ENCODE results near the gene TBXT.
A peak's percentile ranks its signal among the peaks of the same experiment; 100 is the strongest.
"Not testable (repeated sequence)": the region's sequence is repeated elsewhere in the genome, so short reads cannot be mapped to it uniquely, and the experiment has no call there.

The TBXT gene

DNA sequence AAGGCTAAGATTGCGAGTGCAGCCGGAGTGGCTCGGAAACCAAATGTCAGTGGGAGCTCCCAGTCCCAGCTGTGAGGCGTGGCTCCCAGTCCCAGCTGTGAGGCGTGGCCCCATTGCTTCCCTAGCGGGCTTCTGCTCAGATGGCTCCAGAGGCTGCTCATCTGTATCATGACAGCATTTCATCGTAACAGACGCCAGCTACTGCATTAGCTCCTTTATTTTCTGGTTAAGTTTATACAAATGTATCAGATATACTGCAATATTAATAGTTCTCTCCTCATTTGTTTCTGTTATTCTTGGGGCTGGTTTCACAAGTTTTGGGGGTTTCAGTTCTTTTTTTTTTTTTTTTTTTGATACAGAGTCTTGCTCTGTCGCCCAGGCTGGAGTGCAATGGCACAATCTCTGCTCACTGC lies 34.7 kb upstream of the TBXT start:
- Histone ChIP-seq H3K4me3 (no peak overlapping the region), H3K27me3 (no peaks in the 10 kb centered on the region), H3K9ac (no peak overlapping the region), H3K9me3 (replicated peaks in 1 of 11) (no peaks in the 10 kb centered on the region), H3K36me3 (no peaks in the 10 kb centered on the region), H3K27ac (peak overlapping the region in 5 of 11 experiments; percentile 19 to 42 (median 30); a peak in 7 of 22 replicates), H3K4me1 (peaks cover 10 to 26% (median 20%) of the 10 kb centered on the region in 10 experiments; a peak in 19 of 20 replicates), H4K20me1 (no peaks in the 10 kb centered on the region), H3K4me2 (peak overlapping the region; percentile 15 to 68 (median 50))
- no peak for TF ChIP-seq Cebpa-rat (IDR thresholded peaks at IDR 0.05)

DNA sequence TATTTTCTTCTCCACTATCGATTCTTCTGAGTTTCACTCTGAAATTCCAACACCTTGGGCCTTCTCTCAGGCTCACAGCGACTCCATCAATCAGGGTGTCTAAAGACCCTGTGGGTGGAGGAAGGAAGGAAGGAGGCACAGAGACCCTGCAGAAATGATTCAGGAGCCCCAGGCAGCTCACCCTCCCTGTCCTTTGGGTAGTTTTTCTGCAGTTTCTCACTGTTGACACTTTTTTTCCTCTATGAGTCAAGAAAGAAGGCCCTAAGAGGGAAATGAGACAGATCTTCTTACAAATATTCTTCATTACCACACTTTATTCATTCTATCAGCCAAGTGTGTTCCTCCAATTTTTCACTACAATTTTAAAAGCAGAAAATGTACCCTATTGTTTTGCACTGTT lies 34.2 kb upstream of the TBXT start:
- H3K27ac ChIP-seq = peak overlapping the region in 7 of 11 experiments; percentile 15 to 42 (median 30); a peak in 10 of 22 replicates
- no peaks in the 10 kb centered on the region for H4K20me1 ChIP-seq
- no peaks in the 10 kb centered on the region for H3K36me3 ChIP-seq
- H3K9me3 ChIP-seq (replicated peaks in 1 of 11) = no peaks in the 10 kb centered on the region
- H3K4me1 ChIP-seq = peaks cover 10 to 26% (median 20%) of the 10 kb centered on the region in 10 experiments; a peak in 19 of 20 replicates
- H3K27me3 ChIP-seq = no peaks in the 10 kb centered on the region
- no peak for TF ChIP-seq Cebpa-rat (IDR thresholded peaks at IDR 0.05)
- no peak overlapping the region for H3K9ac ChIP-seq
- no peak overlapping the region for H3K4me3 ChIP-seq
- H3K4me2 ChIP-seq = peak overlapping the region; percentile 15 to 68 (median 47)

DNA sequence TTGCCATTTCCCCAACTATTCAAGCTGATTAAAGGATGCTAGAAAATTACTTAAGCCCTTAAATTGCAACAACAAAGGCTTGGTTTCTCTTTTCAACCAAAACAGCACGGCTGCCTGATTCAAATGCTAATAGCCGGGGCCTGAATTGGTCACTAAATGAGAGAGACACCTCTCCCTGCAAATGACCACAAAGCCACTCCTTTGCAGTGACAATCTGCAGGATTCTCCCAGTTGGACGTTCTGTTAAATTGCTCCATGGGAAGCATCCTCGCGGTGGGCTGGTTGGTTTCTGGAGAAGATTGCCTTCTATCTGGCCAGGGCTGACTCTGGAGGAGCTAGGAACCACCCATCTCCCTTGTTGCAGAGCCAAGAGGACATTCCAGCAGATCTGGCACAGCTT lies 29.7 kb upstream of the TBXT start:
- H3K27ac ChIP-seq = no peak overlapping the region
- no peak for TF ChIP-seq Cebpa-rat (IDR thresholded peaks at IDR 0.05)

GRCh38 chr6:166195860-166196238 lies 28.2 kb upstream of the TBXT start:
- H3K27ac ChIP-seq = no peak overlapping the region
- H3K9me3 ChIP-seq (replicated peaks in 1 of 11) = no peaks in the 10 kb centered on the region
- H3K36me3 ChIP-seq = no peaks in the 10 kb centered on the region
- no peak overlapping the region for H3K9ac ChIP-seq
- no peak overlapping the region for H3K4me3 ChIP-seq
- peaks cover 0 to 18% (median 11%) of the 10 kb centered on the region in 10 experiments; a peak in 13 of 20 replicates for H3K4me1 ChIP-seq
- no peaks in the 10 kb centered on the region for H4K20me1 ChIP-seq
- no peak for TF ChIP-seq Cebpa-rat (IDR thresholded peaks at IDR 0.05)
- peak overlapping the region in 6 of 11 experiments; percentile 14 to 44 (median 32); a peak in 8 of 22 replicates for H3K4me2 ChIP-seq
- H3K27me3 ChIP-seq = no peaks in the 10 kb centered on the region

More for the DNA sequence above, 29.7 kb upstream of the TBXT start:
- Histone ChIP-seq H3K9me3 (replicated peaks in 1 of 11) (no peaks in the 10 kb centered on the region), H3K27me3 (no peaks in the 10 kb centered on the region), H3K36me3 (no peaks in the 10 kb centered on the region), H3K4me3 (no peak overlapping the region), H3K4me1 (peaks cover 9 to 27% (median 20%) of the 10 kb centered on the region in 10 experiments), H3K4me2 (no peak overlapping the region), H3K9ac (no peak overlapping the region), H4K20me1 (no peaks in the 10 kb centered on the region)

DNA sequence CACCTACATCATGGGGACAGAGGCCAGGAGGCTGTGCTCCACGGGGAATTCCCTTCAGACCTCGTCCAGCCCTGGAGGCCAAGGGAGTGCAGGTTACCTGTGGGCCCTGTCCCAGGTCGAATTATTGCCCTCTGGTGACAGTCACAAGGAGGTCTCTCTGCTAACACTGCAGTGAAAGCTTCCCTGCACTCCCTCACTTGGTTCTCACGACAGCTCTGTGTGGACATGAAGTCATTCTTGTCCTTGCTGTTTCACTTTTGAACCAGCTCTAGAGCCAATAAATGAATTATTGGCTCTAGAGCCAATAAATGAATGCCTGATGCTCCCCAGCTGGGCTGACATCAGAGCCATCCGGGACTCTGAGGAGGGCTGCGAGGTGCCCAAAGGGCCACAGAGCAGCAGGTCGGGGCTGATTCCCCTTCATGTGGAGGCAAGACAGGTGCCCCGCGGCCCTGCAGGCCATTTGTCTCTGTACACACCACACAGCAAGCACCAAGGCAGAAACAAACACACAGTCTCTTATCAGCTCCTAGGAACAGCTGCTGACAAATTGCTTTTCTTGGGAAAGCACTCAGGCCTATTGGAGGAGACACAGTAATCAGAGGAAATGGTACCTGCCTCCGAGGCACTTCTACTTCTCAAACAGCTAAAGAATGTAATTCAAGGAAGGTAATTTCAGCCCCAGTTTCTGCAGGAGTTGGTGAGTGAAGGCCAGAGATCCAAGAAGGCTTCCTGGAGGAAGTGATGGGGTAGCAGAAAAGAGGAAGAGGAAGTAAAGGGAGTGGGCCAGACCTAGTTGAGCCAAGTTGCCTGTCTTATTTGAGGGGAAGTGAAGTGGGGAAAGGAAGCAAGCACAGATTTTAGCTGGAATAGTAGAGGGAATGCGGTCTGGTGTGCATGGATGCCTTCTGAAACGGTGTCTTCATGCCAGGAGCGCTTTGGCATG lies 27.5 kb upstream of the TBXT start:
- H3K4me3 ChIP-seq = no peak overlapping the region
- peak overlapping the region in 1 of 11 experiments; percentile 22; a peak in 1 of 22 replicates for H3K27ac ChIP-seq
- H3K9me3 ChIP-seq (replicated peaks in 1 of 11) = no peaks in the 10 kb centered on the region
- H3K4me1 ChIP-seq = peaks cover 0 to 18% (median 11%) of the 10 kb centered on the region in 10 experiments; a peak in 13 of 20 replicates
- H3K4me2 ChIP-seq = peak overlapping the region in 9 of 11 experiments; percentile 3 to 44 (median 17); a peak in 13 of 22 replicates
- no peaks in the 10 kb centered on the region for H3K36me3 ChIP-seq
- no peaks in the 10 kb centered on the region for H3K27me3 ChIP-seq
- no peaks in the 10 kb centered on the region for H4K20me1 ChIP-seq
- TF ChIP-seq Cebpa-rat (IDR thresholded peaks at IDR 0.05) = no peak
- H3K9ac ChIP-seq = no peak overlapping the region

- Histone ChIP-seq H3K27ac (no peak overlapping the region), H3K9me3 (replicated peaks in 1 of 11) (no peaks in the 10 kb centered on the region), H3K4me3 (no peak overlapping the region), H3K9ac (no peak overlapping the region), H4K20me1 (no peaks in the 10 kb centered on the region), H3K4me1 (peaks cover 0 to 18% (median 11%) of the 10 kb centered on the region in 10 experiments; a peak in 13 of 20 replicates), H3K36me3 (no peaks in the 10 kb centered on the region), H3K4me2 (no peak overlapping the region), H3K27me3 (no peaks in the 10 kb centered on the region)
- TF ChIP-seq Cebpa-rat (IDR thresholded peaks at IDR 0.05) = no peak
These were observed 24.9 kb upstream of the TBXT start for GRCh38 chr6:166192557-166192956.

DNA sequence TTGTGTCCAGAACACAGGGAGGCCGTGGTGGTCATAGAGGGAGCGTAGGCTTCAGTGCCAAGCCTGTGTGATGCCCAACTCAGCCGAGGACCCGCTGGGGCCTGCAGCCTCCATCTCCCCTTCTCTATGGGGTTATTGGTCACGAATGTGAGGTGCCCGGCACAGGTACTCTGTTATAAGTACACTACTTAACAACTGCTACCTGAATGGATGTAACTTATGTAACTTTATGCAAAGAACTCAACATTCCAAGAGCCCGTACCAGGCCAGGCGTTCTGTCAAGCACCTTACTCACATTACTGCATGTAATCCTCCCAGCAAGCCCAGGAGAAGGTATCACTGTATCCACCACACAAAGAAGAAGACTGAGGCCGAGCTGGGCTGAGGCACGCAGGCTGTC lies 24.5 kb upstream of the TBXT start:
- no peak overlapping the region for H3K27ac ChIP-seq
- H3K4me1 ChIP-seq = peaks cover 0 to 18% (median 11%) of the 10 kb centered on the region in 10 experiments; a peak in 13 of 20 replicates
- H3K27me3 ChIP-seq = no peaks in the 10 kb centered on the region
- no peak for TF ChIP-seq Cebpa-rat (IDR thresholded peaks at IDR 0.05)
- no peak overlapping the region for H3K9ac ChIP-seq
- no peak overlapping the region for H3K4me3 ChIP-seq
- H4K20me1 ChIP-seq = no peaks in the 10 kb centered on the region
- H3K36me3 ChIP-seq = no peaks in the 10 kb centered on the region
- peaks cover 0 to 4% (median 0%) of the 10 kb centered on the region in 11 experiments; a peak in 2 of 22 replicates for H3K9me3 ChIP-seq (replicated peaks in 1 of 11)
- no peak overlapping the region for H3K4me2 ChIP-seq

DNA sequence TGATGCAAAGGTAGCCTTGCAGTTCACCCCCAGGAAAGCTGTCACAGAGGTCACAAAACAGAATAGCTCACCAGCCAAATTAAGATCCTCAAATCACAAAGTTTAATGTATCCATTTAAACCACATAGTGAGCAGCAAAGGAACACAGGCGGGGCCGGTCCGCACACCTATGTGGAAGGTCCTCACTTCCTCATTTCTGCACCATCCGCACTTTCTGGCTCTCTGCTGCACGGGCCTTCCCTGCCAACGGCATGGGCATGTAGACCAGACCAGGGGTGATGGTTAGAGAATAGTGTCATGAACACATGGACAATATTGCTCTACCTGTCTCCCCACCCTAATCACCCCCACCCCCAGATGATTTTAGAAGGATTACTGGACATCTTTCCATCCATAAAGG lies 12.1 kb upstream of the TBXT start:
- no peak overlapping the region for H3K9ac ChIP-seq
- no peaks in the 10 kb centered on the region for H3K36me3 ChIP-seq
- no peak overlapping the region for H3K4me2 ChIP-seq
- H3K4me1 ChIP-seq = no peaks in the 10 kb centered on the region
- no peaks in the 10 kb centered on the region for H4K20me1 ChIP-seq
- H3K27ac ChIP-seq = no peak overlapping the region
- no peak overlapping the region for H3K4me3 ChIP-seq
- no peaks in the 10 kb centered on the region for H3K27me3 ChIP-seq
- no peaks in the 10 kb centered on the region for H3K9me3 ChIP-seq (replicated peaks in 1 of 11)
- TF ChIP-seq Cebpa-rat (IDR thresholded peaks at IDR 0.05) = no peak

- Histone ChIP-seq H3K4me2 (no peak overlapping the region), H3K4me1 (peaks cover 16 to 30% (median 25%) of the 10 kb centered on the region in 10 experiments), H4K20me1 (no peaks in the 10 kb centered on the region), H3K36me3 (no peaks in the 10 kb centered on the region), H3K4me3 (no peak overlapping the region), H3K9me3 (replicated peaks in 1 of 11) (no peaks in the 10 kb centered on the region), H3K27ac (no peak overlapping the region), H3K9ac (no peak overlapping the region), H3K27me3 (no peaks in the 10 kb centered on the region)
- no peak for TF ChIP-seq Cebpa-rat (IDR thresholded peaks at IDR 0.05)
These were observed 8.5 kb upstream of the TBXT start for GRCh38 chr6:166176106-166176505.

DNA sequence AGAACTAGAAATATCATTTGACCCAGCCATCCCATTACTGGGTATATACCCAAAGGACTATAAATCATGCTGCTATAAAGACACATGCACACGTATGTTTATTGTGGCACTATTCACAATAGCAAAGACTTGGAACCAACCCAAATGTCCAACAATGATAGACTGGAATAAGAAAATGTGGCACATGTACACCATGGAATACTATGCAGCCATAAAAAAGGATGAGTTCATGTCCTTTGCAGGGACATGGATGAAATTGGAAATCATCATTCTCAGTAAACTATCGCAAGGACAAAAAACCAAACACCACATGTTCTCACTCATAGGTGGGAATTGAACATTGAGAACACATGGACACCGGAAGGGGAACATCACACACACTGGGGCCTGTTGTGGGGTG lies 7.4 kb upstream of the TBXT start:
- H3K27me3 ChIP-seq; H3K9ac ChIP-seq; H3K4me3 ChIP-seq; H3K36me3 ChIP-seq; H4K20me1 ChIP-seq; H3K27ac ChIP-seq; H3K9me3 ChIP-seq (replicated peaks in 1 of 11); H3K4me2 ChIP-seq: not testable (repeated sequence)
- H3K4me1 ChIP-seq = peaks cover 16 to 30% (median 25%) of the 10 kb centered on the region in 10 experiments
